Astrocyte of the spinal cord (primary cell): ENCODE data around the gene OPCML.

ENCODE experiments used
- DNase-seq: peaks from one replicate; pipeline ENCODE4 v3.0.0; 2011; ENCODE audit warnings: low read depth, low spot score
- H3K4me3 ChIP-seq: 2 replicates; pipeline ENCODE4 v1.5.1; 2011; ENCODE audit warnings: low read depth, mild to moderate bottlenecking, low read length, moderate library complexity
- in situ Hi-C: cut with HindIII; loops from 2 replicates; pipeline ENCODE4 v1.10.0; 2017; ENCODE audit warnings: low sequenced_read_pairs
- TF ChIP-seq, protein P1 (sequence below): IDR thresholded peaks from 2 replicates; pipeline ENCODE4 v1.5.1; 2012; ENCODE audit warnings: low read depth, mild to moderate bottlenecking, low read length, inconsistent platforms

The OPCML gene

DNA sequence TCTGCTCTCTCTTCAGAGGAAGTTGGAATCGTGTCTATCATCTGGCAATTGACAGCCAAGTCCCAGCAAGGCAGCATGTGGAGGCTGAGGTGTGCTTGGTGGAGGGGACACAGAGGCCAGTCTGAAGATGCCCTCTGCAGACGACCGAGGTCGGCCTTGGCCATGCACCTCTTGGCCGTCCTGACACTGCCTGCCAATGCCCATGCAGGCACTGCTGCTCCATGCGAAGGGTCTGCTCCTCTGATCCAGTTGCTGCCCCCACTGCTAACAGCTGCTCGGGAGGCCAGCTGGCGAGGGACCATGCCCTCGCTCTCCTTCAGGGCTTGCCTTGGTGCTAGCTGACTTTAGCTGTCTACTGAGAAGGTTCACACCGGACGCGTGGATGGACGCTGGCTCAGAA, 527.9 kb downstream of the OPCML start:
- no peak overlapping the region for H3K4me3 ChIP-seq
- TF ChIP-seq, protein P1, sequence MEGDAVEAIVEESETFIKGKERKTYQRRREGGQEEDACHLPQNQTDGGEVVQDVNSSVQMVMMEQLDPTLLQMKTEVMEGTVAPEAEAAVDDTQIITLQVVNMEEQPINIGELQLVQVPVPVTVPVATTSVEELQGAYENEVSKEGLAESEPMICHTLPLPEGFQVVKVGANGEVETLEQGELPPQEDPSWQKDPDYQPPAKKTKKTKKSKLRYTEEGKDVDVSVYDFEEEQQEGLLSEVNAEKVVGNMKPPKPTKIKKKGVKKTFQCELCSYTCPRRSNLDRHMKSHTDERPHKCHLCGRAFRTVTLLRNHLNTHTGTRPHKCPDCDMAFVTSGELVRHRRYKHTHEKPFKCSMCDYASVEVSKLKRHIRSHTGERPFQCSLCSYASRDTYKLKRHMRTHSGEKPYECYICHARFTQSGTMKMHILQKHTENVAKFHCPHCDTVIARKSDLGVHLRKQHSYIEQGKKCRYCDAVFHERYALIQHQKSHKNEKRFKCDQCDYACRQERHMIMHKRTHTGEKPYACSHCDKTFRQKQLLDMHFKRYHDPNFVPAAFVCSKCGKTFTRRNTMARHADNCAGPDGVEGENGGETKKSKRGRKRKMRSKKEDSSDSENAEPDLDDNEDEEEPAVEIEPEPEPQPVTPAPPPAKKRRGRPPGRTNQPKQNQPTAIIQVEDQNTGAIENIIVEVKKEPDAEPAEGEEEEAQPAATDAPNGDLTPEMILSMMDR, result no peak
- in situ Hi-C loops, result no loop called here
- DNase-seq, result no peak

DNA sequence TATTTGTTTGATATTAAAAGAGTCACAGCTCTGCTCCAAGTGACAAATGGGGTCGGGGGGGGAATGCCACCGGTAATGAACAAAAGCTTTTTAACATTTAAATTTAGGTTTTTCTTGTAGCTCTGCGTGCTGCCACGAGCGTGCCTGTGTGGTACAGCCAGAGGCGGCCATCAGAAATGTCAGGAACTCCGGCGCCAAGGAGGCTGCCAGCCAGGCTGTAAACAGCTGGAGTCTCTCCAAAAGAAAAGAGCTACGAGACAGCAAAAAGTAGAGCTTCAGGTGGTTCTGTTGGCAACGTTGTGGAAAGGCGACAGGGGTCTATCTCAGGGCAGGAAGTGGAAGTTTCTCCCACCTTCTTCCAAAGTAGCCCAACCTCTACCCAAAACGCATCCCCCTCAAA, 532.8 kb downstream of the OPCML start:
- in situ Hi-C loops, result no loop called here
- DNase-seq, result no peak
- TF ChIP-seq, protein P1, result no peak
- no peak overlapping the region for H3K4me3 ChIP-seq

DNA sequence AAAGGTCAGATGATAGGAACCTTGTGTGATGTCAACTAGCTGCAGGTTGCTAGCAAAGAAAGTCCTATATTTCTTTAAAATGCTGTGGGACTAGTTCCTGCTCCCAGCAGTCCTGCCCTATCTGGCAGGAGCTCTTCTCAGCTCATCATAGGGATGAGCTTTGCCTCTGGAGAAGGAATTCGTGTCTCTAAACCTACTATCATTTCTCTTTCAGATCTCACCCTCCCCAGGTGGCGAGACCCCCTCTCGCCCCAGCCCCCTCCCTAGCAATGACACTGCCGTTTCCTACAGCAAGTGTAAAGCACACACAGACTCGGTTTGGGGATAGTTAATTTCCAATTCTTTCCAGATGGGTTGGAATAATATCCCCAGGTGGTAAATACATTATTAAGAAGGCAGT, 533.3 kb downstream of the OPCML start:
- DNase-seq, result no peak
- no peak overlapping the region for H3K4me3 ChIP-seq
- in situ Hi-C loops, result no loop called here
- TF ChIP-seq, protein P1, result no peak

DNA sequence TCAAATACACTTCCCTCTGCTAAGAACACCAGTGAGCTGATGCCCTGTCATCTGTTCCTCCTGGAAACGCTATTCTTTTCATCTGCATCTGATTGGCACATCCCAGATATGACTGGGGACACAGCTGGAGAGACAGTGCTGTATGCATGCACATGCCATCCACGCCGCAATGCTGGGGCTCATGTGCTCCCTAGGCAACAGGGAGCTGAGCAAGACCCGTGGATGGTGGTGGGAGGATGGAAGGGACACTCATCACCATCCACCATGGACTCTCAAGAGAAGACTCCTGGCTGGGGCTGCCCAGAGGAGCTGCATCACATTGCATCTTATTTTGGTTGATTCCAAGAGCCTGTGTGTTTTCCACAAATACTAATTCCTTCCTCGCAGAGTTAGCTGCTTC, 534.9 kb downstream of the OPCML start:
- no peak overlapping the region for H3K4me3 ChIP-seq
- no peak for DNase-seq
- TF ChIP-seq, protein P1, result no peak
- in situ Hi-C loops, result no loop called here

DNA sequence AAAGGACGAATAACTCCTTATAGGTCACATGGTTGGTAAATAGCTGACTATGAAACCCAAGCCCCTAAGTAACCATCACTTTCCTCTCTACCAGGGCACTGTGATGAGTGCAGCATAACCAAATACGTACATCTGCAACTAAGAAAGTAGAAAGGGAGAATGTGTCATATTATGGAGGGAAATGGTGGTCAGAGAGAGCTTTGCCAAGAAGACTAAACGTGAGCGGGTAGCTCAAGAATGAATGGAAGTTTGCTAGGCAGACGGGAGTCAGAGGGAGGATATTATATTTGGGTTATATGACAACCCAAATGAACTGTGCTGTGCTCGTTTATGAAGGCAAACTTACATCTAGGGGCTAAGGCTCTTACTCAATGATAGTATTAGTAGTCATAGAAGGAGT, 537.3 kb downstream of the OPCML start:
- in situ Hi-C loops, result no loop called here
- H3K4me3 ChIP-seq, result no peak overlapping the region
- TF ChIP-seq, protein P1, result no peak
- DNase-seq, result no peak

DNA sequence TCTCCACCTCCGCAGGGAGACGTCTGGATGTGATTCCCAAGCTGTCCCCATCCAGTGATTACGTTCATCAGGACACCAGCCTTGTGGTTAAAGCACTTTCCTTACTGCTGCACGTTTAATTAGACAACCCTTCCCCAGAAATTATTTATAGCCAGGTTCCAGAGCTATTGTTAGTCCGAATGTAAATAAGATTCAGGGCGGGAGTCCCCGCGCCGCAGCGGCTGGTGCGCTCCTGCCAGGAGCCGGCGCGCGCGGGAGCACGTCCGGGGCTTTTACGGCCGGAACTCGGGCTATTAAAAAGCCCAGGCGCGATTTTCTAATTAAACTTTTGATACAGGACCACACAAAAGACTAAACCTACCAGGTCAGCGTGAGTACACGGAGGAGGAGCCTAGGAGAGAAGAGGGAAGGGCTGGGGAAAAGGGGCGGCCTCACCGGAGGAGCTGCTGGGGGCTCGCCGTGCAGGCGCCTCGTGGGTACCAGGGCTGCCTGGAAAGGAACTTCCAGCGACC, 538.3 kb downstream of the OPCML start:
- in situ Hi-C loops, result no loop called here
- TF ChIP-seq, protein P1, result no peak
- DNase-seq, result no peak
- no peak overlapping the region for H3K4me3 ChIP-seq
